Progenitor cell of endocrine pancreas (in vitro differentiated cells): Measurements from ENCODE around the gene ZSCAN2. TPM values are rescaled to one million over a fixed set of nuclear protein-coding genes. Genes with fewer than 3 reads are reported as not detected.

Experiments used
- DNase-seq: peaks from one replicate; pipeline ENCODE4 v3.0.0; 2021; ENCODE audit warnings: low spot score; ENCODE audit not compliant: unreplicated experiment
- H3K27ac Mint-ChIP-seq: 2 replicates; pipeline ENCODE4 v1.8.0; 2021; ENCODE audit warnings: mild to moderate bottlenecking, moderate library complexity, mixed read lengths
- H3K27me3 Mint-ChIP-seq: 2 replicates; pipeline ENCODE4 v1.8.0; 2021; ENCODE audit warnings: mixed read lengths
- H3K36me3 Mint-ChIP-seq: 2 replicates; pipeline ENCODE4 v1.8.0; 2022; ENCODE audit warnings: mixed read lengths; ENCODE audit not compliant: insufficient read depth
- H3K4me1 Mint-ChIP-seq: 2 replicates; pipeline ENCODE4 v1.8.0; 2021; ENCODE audit warnings: low read depth, mixed read lengths
- H3K4me3 Mint-ChIP-seq: 2 replicates; pipeline ENCODE4 v1.8.0; 2021; ENCODE audit warnings: low read depth, mild to moderate bottlenecking, moderate library complexity, mixed read lengths
- H3K9me3 Mint-ChIP-seq: 2 replicates; pipeline ENCODE4 v1.8.0; 2021; ENCODE audit warnings: low read depth, mixed read lengths
- total RNA-seq: library from RNA; stranded (reverse); gene quantifications from 2 replicates; pipeline ENCODE4 v1.2.1, GENCODE V29; 2021
- TF ChIP-seq, protein P1 (sequence below): fragments of 200-600 bp; sonication (generic); IDR thresholded peaks from one replicate; pipeline ENCODE4 v1.5.0; 2021; ENCODE audit warnings: antibody characterized with exemption, mild to moderate bottlenecking; ENCODE audit not compliant: unreplicated experiment

Gene ZSCAN2
- total RNA-seq, 1 donor from 2014 or later = 44.6 TPM

DNA sequence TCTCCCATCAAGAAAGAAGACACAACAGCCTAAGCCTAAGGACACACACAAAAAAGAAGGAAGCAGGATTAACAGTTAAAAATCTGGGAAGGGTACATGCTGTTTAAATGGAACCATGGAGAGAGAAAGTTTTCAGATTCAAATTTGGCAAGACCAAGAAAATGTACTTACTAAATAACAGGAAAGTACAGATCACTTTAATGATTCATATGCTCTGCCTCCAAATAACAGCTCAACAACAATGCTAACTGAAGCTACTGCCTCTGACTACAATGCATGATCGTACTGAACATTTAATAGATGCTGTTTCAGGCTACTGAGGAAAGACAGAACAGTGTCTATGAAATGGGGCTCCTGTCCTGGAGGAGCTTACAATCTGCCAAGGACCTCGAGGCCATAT is 65.6 kb downstream of the ZSCAN2 start:
- Mint-ChIP-seq H3K9me3 (no peaks in the 10 kb centered on the region), H3K36me3 (peaks cover 21% of the 10 kb centered on the region), H3K27ac (no peak overlapping the region), H3K27me3 (no peaks in the 10 kb centered on the region), H3K4me1 (no peaks in the 10 kb centered on the region), H3K4me3 (no peak overlapping the region)
- TF ChIP-seq, protein P1, sequence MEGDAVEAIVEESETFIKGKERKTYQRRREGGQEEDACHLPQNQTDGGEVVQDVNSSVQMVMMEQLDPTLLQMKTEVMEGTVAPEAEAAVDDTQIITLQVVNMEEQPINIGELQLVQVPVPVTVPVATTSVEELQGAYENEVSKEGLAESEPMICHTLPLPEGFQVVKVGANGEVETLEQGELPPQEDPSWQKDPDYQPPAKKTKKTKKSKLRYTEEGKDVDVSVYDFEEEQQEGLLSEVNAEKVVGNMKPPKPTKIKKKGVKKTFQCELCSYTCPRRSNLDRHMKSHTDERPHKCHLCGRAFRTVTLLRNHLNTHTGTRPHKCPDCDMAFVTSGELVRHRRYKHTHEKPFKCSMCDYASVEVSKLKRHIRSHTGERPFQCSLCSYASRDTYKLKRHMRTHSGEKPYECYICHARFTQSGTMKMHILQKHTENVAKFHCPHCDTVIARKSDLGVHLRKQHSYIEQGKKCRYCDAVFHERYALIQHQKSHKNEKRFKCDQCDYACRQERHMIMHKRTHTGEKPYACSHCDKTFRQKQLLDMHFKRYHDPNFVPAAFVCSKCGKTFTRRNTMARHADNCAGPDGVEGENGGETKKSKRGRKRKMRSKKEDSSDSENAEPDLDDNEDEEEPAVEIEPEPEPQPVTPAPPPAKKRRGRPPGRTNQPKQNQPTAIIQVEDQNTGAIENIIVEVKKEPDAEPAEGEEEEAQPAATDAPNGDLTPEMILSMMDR = no peak
- no peak for DNase-seq

GRCh38 chr15:84668221-84668982 is 67.6 kb downstream of the ZSCAN2 start:
- no peaks in the 10 kb centered on the region for H3K27me3 Mint-ChIP-seq
- TF ChIP-seq, protein P1 = no peak
- DNase-seq = no peak
- H3K9me3 Mint-ChIP-seq = no peaks in the 10 kb centered on the region
- no peak overlapping the region for H3K4me3 Mint-ChIP-seq
- peaks cover 29% of the 10 kb centered on the region for H3K36me3 Mint-ChIP-seq
- no peaks in the 10 kb centered on the region for H3K4me1 Mint-ChIP-seq
- no peak overlapping the region for H3K27ac Mint-ChIP-seq

- H3K4me1 Mint-ChIP-seq = no peaks in the 10 kb centered on the region
- no peaks in the 10 kb centered on the region for H3K9me3 Mint-ChIP-seq
- TF ChIP-seq, protein P1 = no peak
- no peaks in the 10 kb centered on the region for H3K27me3 Mint-ChIP-seq
- H3K4me3 Mint-ChIP-seq = no peak overlapping the region
- H3K27ac Mint-ChIP-seq = no peak overlapping the region
- peaks cover 27% of the 10 kb centered on the region for H3K36me3 Mint-ChIP-seq
- no peak for DNase-seq
Measured at GRCh38 chr15:84669726-84670125, 68.9 kb downstream of the ZSCAN2 start.

GRCh38 chr15:84671211-84671610 is 70.4 kb downstream of the ZSCAN2 start:
- H3K36me3 Mint-ChIP-seq = peaks cover 26% of the 10 kb centered on the region
- no peaks in the 10 kb centered on the region for H3K27me3 Mint-ChIP-seq
- no peak overlapping the region for H3K27ac Mint-ChIP-seq
- TF ChIP-seq, protein P1 = no peak
- DNase-seq = no peak
- H3K9me3 Mint-ChIP-seq = no peaks in the 10 kb centered on the region
- H3K4me1 Mint-ChIP-seq = no peaks in the 10 kb centered on the region
- H3K4me3 Mint-ChIP-seq = no peak overlapping the region

Other genes with a start within 250 kb of the ZSCAN2 start
- gene WDR73, start 53.3 kb downstream of the ZSCAN2 start, total RNA-seq = 65.7 and 69.8 TPM in 2 replicates
- gene NMB, start 57.2 kb downstream of the ZSCAN2 start, total RNA-seq = 4.9 and 6.1 TPM in 2 replicates
- gene SEC11A, start 115.1 kb downstream of the ZSCAN2 start, total RNA-seq = 189 and 200 TPM in 2 replicates
- gene ZNF592, start 147.6 kb downstream of the ZSCAN2 start, total RNA-seq = 40.0 and 40.5 TPM in 2 replicates
- gene ALPK3, start 216.3 kb downstream of the ZSCAN2 start, total RNA-seq = 122 TPM in 2 replicates